Prostate gland (tissue), 2 donors: ENCODE measurements around the gene KRT2. TPM values are rescaled to one million over a fixed set of nuclear protein-coding genes. Genes with fewer than 3 reads are reported as not detected.

Source experiments
- DNase-seq: peaks from one replicate; pipeline ENCODE4 v3.0.0-alpha.2; 2019; ENCODE audit warnings: low spot score
- H3K27ac ChIP-seq, 2 donors: fragments of 200-600 bp; sonication (generic); 2 replicates each; pipeline ENCODE4 v1.5.1; 2017 to 2019
- H3K27me3 ChIP-seq: fragments of 200-600 bp; sonication (generic); replicated peaks from 2 replicates; pipeline ENCODE4 v1.5.1; 2019; ENCODE audit not compliant: insufficient read depth
- H3K36me3 ChIP-seq, 2 donors: fragments of 200-600 bp; sonication (generic); 1 replicate in 1 of 2; 2 replicates in 1 of 2; pipeline versions ENCODE4 v1.5.1 to v1.8.1; 2017 to 2019
- H3K4me1 ChIP-seq: fragments of 200-600 bp; sonication (generic); replicated peaks from 2 replicates; pipeline ENCODE4 v1.5.1; 2019
- H3K4me3 ChIP-seq, 2 donors: fragments of 200-600 bp; sonication (generic); 2 replicates each; pipeline ENCODE4 v1.5.1; 2017 to 2019
- H3K9me3 ChIP-seq: fragments of 200-600 bp; sonication (generic); 2 replicates; pipeline ENCODE4 v1.5.1; 2017
- POLR2A ChIP-seq: fragments of 450-650 bp; IDR thresholded peaks from one replicate; pipeline ENCODE4 v1.6.1; 2016; ENCODE audit warnings: antibody characterized with exemption, mild to moderate bottlenecking
- POLR2AphosphoS5 ChIP-seq: sonication (generic); formaldehyde crosslinking; IDR thresholded peaks from one replicate; pipeline ENCODE4 v1.6.1; 2017; ENCODE audit warnings: antibody characterized with exemption
- WGBS: methylation state at CpG from one replicate; pipeline ENCODE4 v1.1.5; 2018; 5-methylcytosine and 5-hydroxymethylcytosine counted together
- intact Hi-C: fragments of 100-400 bp; cut with DNase I; formaldehyde crosslinking; loops from one replicate; pipeline ENCODE4 v1.14.2; 2022
- total RNA-seq, 2 donors: library from RNA; depleted of rRNA; stranded (reverse); fragments of >200 nt; gene quantifications; one replicate each; pipeline ENCODE4 v1.1.0, GENCODE V29; 2016
- TF ChIP-seq, protein P1 (sequence below), 4 experiments: fragments of 200-600 bp in 2 of 4; fragments of 450-650 bp in 2 of 4; sonication (generic) in 2 of 4; IDR thresholded peaks; 1 replicate in 3 of 4; 2 replicates in 1 of 4; pipeline ENCODE4 v1.5.1; 2016 to 2019; ENCODE audit warnings: antibody characterized with exemption in 4 of 4, mild to moderate bottlenecking in 2 of 4, moderate library complexity in 2 of 4

The KRT2 gene
- total RNA-seq, 2 donors from 2014 or later, result 0.41 to 5.1 TPM

- DNase-seq, result no peak
- WGBS, result 94% methylated on average over 4 of the region's 4 CpGs
- intact Hi-C loops, result no loop called here
- H3K9me3 ChIP-seq, result no peaks in the 10 kb centered on the region
- no peak for TF ChIP-seq POLR2AphosphoS5
- no peak for TF ChIP-seq POLR2A
- TF ChIP-seq, protein P1, sequence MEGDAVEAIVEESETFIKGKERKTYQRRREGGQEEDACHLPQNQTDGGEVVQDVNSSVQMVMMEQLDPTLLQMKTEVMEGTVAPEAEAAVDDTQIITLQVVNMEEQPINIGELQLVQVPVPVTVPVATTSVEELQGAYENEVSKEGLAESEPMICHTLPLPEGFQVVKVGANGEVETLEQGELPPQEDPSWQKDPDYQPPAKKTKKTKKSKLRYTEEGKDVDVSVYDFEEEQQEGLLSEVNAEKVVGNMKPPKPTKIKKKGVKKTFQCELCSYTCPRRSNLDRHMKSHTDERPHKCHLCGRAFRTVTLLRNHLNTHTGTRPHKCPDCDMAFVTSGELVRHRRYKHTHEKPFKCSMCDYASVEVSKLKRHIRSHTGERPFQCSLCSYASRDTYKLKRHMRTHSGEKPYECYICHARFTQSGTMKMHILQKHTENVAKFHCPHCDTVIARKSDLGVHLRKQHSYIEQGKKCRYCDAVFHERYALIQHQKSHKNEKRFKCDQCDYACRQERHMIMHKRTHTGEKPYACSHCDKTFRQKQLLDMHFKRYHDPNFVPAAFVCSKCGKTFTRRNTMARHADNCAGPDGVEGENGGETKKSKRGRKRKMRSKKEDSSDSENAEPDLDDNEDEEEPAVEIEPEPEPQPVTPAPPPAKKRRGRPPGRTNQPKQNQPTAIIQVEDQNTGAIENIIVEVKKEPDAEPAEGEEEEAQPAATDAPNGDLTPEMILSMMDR (IDR thresholded peaks at IDR 0.05), result no peak
- H3K27me3 ChIP-seq, result peaks cover 2% of the 10 kb centered on the region
- H3K36me3 ChIP-seq, result no peaks in the 10 kb centered on the region
- no peak overlapping the region for H3K4me3 ChIP-seq
- H3K4me1 ChIP-seq, result no peaks in the 10 kb centered on the region
- H3K27ac ChIP-seq, result no peak overlapping the region
These were observed 23.9 kb downstream of the KRT2 start for GRCh38 chr12:52628111-52628507.

GRCh38 chr12:52627395-52628110 lies 24.5 kb downstream of the KRT2 start:
- 80% methylated on average over 2 of the region's 2 CpGs for WGBS
- TF ChIP-seq POLR2A (no peak), POLR2AphosphoS5 (no peak)
- TF ChIP-seq, protein P1 (IDR thresholded peaks at IDR 0.05), result no peak
- Histone ChIP-seq H3K27me3 (peaks cover 2% of the 10 kb centered on the region), H3K36me3 (no peaks in the 10 kb centered on the region), H3K9me3 (no peaks in the 10 kb centered on the region), H3K4me3 (no peak overlapping the region), H3K4me1 (no peaks in the 10 kb centered on the region), H3K27ac (no peak overlapping the region)
- no peak for DNase-seq
- intact Hi-C loops, result no loop called here

GRCh38 chr12:52622349-52622748 lies 29.7 kb downstream of the KRT2 start:
- Histone ChIP-seq H3K27me3 (no peaks in the 10 kb centered on the region), H3K9me3 (no peaks in the 10 kb centered on the region), H3K27ac (no peak overlapping the region), H3K36me3 (no peaks in the 10 kb centered on the region), H3K4me3 (no peak overlapping the region), H3K4me1 (no peaks in the 10 kb centered on the region)
- TF ChIP-seq, protein P1 (IDR thresholded peaks at IDR 0.05), result no peak
- TF ChIP-seq POLR2AphosphoS5, result no peak
- TF ChIP-seq POLR2A, result no peak
- intact Hi-C loops, result no loop called here
- WGBS, result 87% methylated on average over 5 of the region's 5 CpGs
- no peak for DNase-seq

DNA sequence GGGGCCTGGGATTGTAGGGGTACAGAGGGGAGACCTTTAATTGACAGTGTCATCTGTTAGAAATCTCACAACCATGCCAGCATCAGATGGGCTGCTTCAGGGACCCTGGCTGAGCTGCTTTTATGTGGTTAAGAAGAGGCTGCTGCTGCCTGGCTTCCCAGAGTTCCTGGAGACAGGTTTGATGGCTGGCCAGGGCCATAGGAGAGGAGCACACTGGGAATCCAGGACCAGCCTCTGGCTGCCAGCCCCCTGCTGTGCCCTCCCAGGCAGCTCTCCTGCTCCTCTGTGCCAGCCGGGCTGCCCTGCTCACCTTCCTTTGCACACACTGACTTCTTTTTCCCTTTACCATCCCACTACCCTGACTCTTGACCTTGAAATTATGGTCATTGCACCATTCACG lies 33.1 kb downstream of the KRT2 start:
- no peaks in the 10 kb centered on the region for H3K27me3 ChIP-seq
- H3K9me3 ChIP-seq, result no peaks in the 10 kb centered on the region
- H3K36me3 ChIP-seq, result no peaks in the 10 kb centered on the region
- 89% methylated on average over 2 of the region's 2 CpGs for WGBS
- intact Hi-C loops, result no loop called here
- no peak overlapping the region for H3K27ac ChIP-seq
- H3K4me1 ChIP-seq, result no peaks in the 10 kb centered on the region
- no peak for DNase-seq
- TF ChIP-seq, protein P1 (IDR thresholded peaks at IDR 0.05), result no peak
- TF ChIP-seq POLR2AphosphoS5, result no peak
- no peak for TF ChIP-seq POLR2A
- no peak overlapping the region for H3K4me3 ChIP-seq

DNA sequence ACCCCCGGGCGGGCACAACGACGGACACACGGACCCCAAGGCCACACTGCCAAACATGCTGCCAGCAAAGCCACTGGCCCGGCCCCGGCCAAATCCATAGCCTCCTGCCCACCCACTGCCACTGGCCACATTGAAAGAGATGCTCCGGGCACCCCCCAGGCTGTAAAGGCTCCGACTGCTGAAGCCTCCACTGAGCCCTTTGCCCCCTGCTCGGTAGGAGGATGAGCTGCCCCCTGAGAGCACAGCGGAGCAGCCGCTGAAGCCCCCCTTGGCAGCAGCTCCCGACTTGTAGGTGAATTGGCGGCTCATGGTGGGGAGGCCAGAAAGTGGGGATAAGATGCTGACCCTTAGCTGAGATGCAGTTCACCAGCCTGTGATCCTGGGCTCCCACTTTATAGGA lies 33.8 kb downstream of the KRT2 start, which contains the start of gene KRT73:
Gene KRT73 (minus strand): TSS at position 344 of the 400 bp plus-strand sequence. CDS start 35 bp downstream, at position 309.
- Histone ChIP-seq H3K4me1 (no peaks in the 10 kb centered on the region), H3K27me3 (no peaks in the 10 kb centered on the region), H3K4me3 (no peak within 1 kb of the TSS), H3K9me3 (no peaks in the 10 kb centered on the region), H3K36me3 (no peaks in the 10 kb centered on the region), H3K27ac (no peak within 1 kb of the TSS)
- intact Hi-C loops, result no loop called here
- WGBS, result 81% methylated on average over 8 of the region's 14 CpGs
- TF ChIP-seq POLR2A, result no peak
- TF ChIP-seq, protein P1 (IDR thresholded peaks at IDR 0.05), result no peak
- TF ChIP-seq POLR2AphosphoS5, result no peak
- no peak for DNase-seq
